GM12891 (cell line): ENCODE measurements around the gene FAM193A.

ENCODE experiments used
- PAX5 ChIP-seq: IDR thresholded peaks from 2 replicates; pipeline ENCODE4 v1.6.1; 2011; ENCODE audit warnings: low read length, moderate library complexity, mild to moderate bottlenecking; ENCODE audit not compliant: insufficient read depth, severe bottlenecking
- POLR2A ChIP-seq: IDR thresholded peaks from 2 replicates; pipeline ENCODE4 v1.6.1; 2011; ENCODE audit warnings: low read depth, low read length, control low read depth
- POLR2AphosphoS5 ChIP-seq: IDR thresholded peaks from 2 replicates; pipeline ENCODE4 v1.6.1; 2011; ENCODE audit warnings: low read depth, low read length, control low read depth
- POU2F2 ChIP-seq: IDR thresholded peaks from 2 replicates; pipeline ENCODE4 v1.6.1; 2011; ENCODE audit warnings: low read depth, mild to moderate bottlenecking, control low read depth, low read length, moderate library complexity
- SPI1 ChIP-seq: IDR thresholded peaks from 2 replicates; pipeline ENCODE4 v1.6.1; 2011; ENCODE audit warnings: low read depth, low read length, control low read depth

DNA sequence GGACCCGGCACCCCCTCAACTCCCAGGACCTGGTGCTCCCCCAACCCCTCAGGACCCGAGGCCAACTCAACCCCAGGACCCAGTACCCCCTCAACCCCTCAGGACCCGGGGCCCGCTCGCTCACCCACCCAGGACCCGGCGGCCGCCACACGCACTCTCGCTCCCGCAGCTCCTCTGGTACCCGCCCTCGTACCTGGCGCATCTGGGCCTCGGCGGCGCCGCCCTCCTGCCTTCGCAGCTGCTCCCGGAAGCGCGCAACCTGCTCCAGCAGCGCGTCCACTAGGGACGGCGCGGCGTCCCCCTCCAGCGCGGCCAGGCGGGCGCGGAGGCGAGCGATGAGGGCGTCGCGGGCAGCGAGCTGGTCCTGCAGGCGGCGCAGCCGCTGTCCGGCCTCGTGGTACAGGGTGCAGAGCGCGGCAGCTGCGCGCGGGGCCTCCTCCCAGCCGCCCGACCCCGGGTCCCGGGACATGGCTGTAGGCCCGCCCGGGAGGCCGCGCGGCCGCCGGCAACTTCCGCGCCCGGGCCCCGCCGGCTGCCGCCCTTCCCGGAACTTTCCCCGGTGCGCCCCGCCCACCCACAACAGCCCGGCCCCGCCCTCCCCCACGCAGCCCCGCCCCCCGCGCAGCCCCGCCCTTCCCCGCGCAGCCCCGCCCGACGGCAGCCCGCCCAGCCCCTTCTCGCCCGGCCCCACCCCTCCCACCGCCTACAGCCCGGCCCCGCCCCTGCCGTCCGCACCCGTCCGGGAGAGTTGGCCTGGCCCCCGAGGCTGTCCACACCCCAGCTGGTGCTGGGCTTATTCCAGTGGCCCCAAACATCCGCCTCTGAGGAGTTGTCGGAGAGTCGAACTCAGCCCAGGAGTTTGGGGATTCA, 219.6 kb downstream of the FAM193A start, which contains the start of gene TNIP2:
- TF ChIP-seq POLR2AphosphoS5 (no peak; the same call in 1 of the 2 replicates), POU2F2 (no peak), POLR2A (no peak; the same call in 1 of the 2 replicates), PAX5 (no peak), SPI1 (no peak)
